ENCODE data around the gene GALNTL6.

GRCh38 chr4:172662113-172662512, 848.9 kb downstream of the GALNTL6 start:
- TF ChIP-seq ZNF274 (IDR thresholded peaks at IDR 0.05; ENCODE audit: low read depth, low read length) (no peak), YY1 (IDR thresholded peaks at IDR 0.05; ENCODE audit: insufficient read depth, insufficient read length) (no peak)
